BLaER1 treated with 17β-estradiol and CSF1 and Interleukin-3, amounts not matched to agents 10 nM and 100 nM (cell line): ENCODE data around the gene SEL1L3.
A peak's percentile ranks its signal among the peaks of the same experiment; 100 is the strongest.

ENCODE experiments used
- H3K27ac ChIP-seq, 11 experiments: shearing (Covaris generic); formaldehyde crosslinking; 2 replicates each; pipeline ENCODE4 v1.8.1; 2022
- H3K27me3 ChIP-seq, 11 experiments: shearing (Covaris generic); formaldehyde crosslinking; 2 replicates each; pipeline ENCODE4 v1.8.1; 2022
- H3K36me3 ChIP-seq, 11 experiments: shearing (Covaris generic); formaldehyde crosslinking; 2 replicates each; pipeline ENCODE4 v1.8.1; 2022
- H3K4me1 ChIP-seq, 10 experiments: shearing (Covaris generic); formaldehyde crosslinking; 2 replicates each; pipeline ENCODE4 v1.8.1; 2022
- H3K4me2 ChIP-seq, 11 experiments: shearing (Covaris generic); formaldehyde crosslinking; 2 replicates each; pipeline ENCODE4 v1.8.1; 2022
- H3K4me3 ChIP-seq, 10 experiments: shearing (Covaris generic); formaldehyde crosslinking; 2 replicates each; pipeline ENCODE4 v1.8.1; 2022
- H3K9ac ChIP-seq, 11 experiments: shearing (Covaris generic); formaldehyde crosslinking; 2 replicates each; pipeline ENCODE4 v1.8.1; 2022
- H3K9me3 ChIP-seq, 11 experiments: shearing (Covaris generic); formaldehyde crosslinking; replicated peaks in 1 of 11; 2 replicates each; pipeline ENCODE4 v1.8.1; 2022
- H4K20me1 ChIP-seq, 11 experiments: shearing (Covaris generic); formaldehyde crosslinking; 2 replicates each; pipeline ENCODE4 v1.8.1; 2022
- Cebpa-rat ChIP-seq, 11 experiments: shearing (Covaris generic); IDR thresholded peaks; 2 replicates each; pipeline ENCODE4 v1.8.1; 2022

Gene SEL1L3

DNA sequence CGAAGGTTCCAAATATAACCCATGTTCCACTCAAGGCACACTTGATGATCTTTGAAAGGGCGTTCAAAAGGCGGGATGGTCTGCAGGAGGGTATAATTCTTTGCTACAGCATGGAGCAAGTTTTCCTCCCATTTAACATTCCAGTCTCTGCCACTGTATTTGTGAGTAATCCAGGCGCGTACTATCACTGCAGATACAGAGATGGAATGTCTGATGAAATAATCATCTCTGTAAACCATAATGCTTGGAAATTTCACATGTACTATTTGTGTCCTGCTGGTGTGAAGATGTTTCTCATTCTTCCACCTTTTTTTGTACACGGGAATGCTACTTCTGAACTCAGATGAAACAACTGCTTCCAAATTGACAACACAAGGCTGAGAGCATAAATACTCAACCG, 15.5 kb downstream of the SEL1L3 start:
- H3K9ac ChIP-seq, result no peak overlapping the region
- no peak overlapping the region for H3K4me3 ChIP-seq
- no peak overlapping the region for H3K4me2 ChIP-seq
- no peaks in the 10 kb centered on the region for H3K27me3 ChIP-seq
- TF ChIP-seq Cebpa-rat (IDR thresholded peaks at IDR 0.05), result no peak
- H4K20me1 ChIP-seq, result peaks cover 0 to 13% (median 0%) of the 10 kb centered on the region in 11 experiments; a peak in 6 of 22 replicates
- peaks cover 0 to 35% (median 13%) of the 10 kb centered on the region in 11 experiments; a peak in 12 of 22 replicates for H3K36me3 ChIP-seq
- H3K27ac ChIP-seq, result no peak overlapping the region
- peaks cover 15 to 47% (median 23%) of the 10 kb centered on the region in 10 experiments for H3K4me1 ChIP-seq
- H3K9me3 ChIP-seq, result peaks cover 0 to 10% (median 0%) of the 10 kb centered on the region in 11 experiments; a peak in 3 of 22 replicates

DNA sequence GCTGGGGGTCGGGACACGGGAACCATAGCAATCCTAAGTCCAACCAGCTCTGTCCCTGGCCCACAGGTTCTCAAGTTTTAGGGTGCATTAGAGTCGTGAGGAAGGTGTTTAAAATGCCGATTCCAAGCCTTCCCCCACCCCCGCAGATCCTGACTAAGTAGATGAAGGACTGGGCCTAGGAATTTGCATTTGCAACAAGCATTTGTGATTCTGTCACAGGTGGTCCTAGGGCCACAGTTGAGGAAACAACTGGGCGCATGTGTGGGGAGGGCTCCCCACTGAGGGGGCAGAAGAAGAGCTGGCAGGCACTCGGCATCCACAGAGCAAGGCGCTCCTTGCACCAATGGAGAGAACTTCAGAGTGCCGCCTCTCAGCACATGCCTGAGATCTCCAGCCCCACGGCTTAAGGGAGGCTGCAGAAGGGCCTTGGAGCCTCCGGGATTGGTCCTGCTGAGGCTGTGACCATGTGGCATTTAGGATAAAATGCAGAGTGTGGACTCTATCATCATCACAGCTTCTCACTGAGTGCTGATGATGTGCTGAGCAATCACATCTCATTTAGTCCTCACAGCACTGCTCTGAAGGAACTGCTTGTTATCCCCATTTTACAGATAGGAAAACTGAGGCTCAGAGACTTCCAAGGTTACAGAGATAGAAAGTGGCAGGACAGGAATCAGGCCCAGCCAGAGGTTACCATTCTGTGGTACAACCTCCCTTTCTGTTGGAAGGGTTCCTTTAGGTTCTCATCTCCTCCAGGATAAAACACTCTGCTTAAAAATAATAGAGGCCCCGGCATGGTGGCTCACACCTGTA, 16.7 kb downstream of the SEL1L3 start:
- Histone ChIP-seq H3K4me1 (peaks cover 15 to 44% (median 30%) of the 10 kb centered on the region in 10 experiments), H3K36me3 (peaks cover 0 to 35% (median 13%) of the 10 kb centered on the region in 11 experiments; a peak in 12 of 22 replicates), H3K4me2 (peak overlapping the region in 2 of 11 experiments; percentile 57 to 67; a peak in 4 of 22 replicates), H3K4me3 (no peak overlapping the region), H3K27ac (no peak overlapping the region), H3K9ac (no peak overlapping the region), H4K20me1 (peaks cover 0 to 14% (median 0%) of the 10 kb centered on the region in 11 experiments; a peak in 6 of 22 replicates), H3K9me3 (peaks cover 0 to 10% (median 0%) of the 10 kb centered on the region in 11 experiments; a peak in 3 of 22 replicates), H3K27me3 (no peaks in the 10 kb centered on the region)
- TF ChIP-seq Cebpa-rat (IDR thresholded peaks at IDR 0.05), result no peak

DNA sequence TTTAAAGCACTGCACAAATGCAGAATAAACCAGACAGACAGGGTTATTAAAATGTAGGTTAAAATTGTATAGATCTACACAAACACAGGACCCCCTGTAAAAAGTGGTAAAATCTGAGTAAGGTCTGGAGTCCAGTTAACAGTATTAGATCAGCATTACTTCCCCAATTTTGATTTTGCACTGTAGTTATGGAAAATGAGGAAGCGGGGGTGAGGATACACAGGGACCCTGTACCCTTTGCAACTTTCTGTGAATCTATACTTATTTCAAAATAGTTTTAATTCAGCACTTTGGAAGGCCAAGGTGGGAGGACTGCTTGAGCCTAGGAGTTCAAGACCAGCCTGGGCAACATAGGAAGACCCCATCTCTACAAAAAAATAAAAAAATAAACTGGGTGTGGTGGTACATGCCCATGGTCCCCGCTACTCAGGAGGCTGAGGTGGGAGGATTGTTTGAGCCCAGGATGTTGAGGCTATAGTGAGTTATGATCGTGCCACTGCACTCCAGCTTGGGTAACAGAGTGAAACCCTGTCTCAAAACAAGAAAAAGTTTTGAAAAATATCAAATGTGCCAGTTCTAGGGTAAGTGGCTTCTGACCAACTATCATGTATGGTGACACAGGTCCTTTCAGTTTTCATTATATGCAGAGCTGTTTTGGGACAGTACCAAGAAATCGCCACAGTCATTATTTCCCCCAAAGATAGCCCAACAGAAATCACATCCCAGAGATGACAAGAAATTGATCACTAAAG, 17.7 kb downstream of the SEL1L3 start:
- H3K9ac ChIP-seq, result no peak overlapping the region
- H3K36me3 ChIP-seq, result peaks cover 0 to 35% (median 13%) of the 10 kb centered on the region in 11 experiments; a peak in 12 of 22 replicates
- TF ChIP-seq Cebpa-rat (IDR thresholded peaks at IDR 0.05), result no peak
- peaks cover 0 to 10% (median 0%) of the 10 kb centered on the region in 11 experiments; a peak in 3 of 22 replicates for H3K9me3 ChIP-seq
- H3K27ac ChIP-seq, result no peak overlapping the region
- no peak overlapping the region for H3K4me3 ChIP-seq
- peak overlapping the region in 5 of 11 experiments; percentile 26 to 67 (median 44); a peak in 7 of 22 replicates for H3K4me2 ChIP-seq
- no peaks in the 10 kb centered on the region for H3K27me3 ChIP-seq
- H4K20me1 ChIP-seq, result peaks cover 0 to 18% (median 0%) of the 10 kb centered on the region in 11 experiments; a peak in 7 of 22 replicates
- peaks cover 15 to 44% (median 30%) of the 10 kb centered on the region in 10 experiments for H3K4me1 ChIP-seq

DNA sequence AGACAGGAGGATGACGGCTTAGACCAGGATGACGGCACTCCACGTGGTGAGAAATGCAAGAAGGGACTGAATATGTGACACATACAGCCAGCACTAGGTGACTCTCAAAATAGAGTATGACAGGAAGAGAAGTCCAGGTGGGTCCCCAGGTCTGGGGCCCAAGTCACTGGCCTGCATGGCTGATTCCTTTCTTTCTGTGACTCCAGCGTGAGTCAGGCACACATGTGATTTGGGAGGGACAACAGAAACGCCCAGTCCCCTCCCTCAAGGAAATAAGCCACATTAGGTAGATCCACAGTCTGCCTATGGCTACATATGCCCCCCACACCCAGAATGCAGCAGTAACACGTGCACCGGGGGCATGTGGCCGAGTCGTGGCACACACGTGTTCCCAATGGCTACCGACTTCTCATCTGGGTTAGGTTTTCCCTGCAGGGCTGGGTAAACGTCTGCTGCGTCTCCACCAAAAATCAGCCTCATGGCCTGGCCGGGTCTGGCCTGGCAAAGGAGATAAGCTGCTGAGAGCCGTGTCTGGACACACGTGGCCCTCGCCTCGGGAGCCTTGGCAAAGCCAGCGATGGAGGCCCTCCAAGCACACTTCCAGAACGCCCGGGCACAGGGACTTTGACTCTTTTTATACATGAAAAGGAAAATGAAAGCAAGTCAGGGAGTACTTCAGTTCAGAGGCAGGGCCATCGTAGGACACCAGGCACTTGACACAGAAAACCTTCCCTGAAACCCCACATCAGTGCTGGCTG, 19.3 kb downstream of the SEL1L3 start:
- H4K20me1 ChIP-seq, result peaks cover 0 to 18% (median 0%) of the 10 kb centered on the region in 11 experiments; a peak in 7 of 22 replicates

DNA sequence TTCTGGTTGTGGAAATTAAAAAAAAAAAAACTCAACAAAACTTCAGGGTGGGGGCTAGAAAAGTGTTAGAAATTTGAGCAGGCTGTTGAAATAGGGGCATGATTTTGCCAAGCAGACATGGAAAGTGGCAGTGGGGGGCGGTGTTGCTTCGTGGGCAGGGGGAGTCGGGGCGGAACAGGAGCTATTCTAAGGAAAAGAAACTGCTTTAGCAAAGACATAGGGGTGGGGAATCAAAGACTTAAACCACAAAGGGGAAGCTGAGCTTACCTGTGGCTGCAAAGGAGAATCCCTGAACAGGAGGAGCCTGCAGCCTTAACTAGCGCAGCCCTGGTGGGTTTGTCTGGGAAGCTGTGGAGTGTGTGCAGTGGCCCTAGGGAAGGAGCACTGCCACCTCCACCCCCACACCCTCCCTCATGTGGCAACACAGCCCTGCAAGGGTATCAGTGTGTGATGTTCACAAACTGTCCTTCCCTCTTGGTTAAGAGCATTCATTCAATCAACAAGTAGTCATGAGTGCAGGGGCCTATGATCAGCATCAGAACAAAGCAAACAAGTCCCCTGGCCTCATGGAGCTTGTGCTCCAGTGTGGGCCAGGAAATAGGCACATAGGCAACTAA, 20.5 kb downstream of the SEL1L3 start:
- no peak for TF ChIP-seq Cebpa-rat (IDR thresholded peaks at IDR 0.05)
- Histone ChIP-seq H3K27ac (no peak overlapping the region), H3K4me3 (no peak overlapping the region), H3K4me1 (peaks cover 15 to 44% (median 30%) of the 10 kb centered on the region in 10 experiments), H3K4me2 (peak overlapping the region; percentile 3 to 67 (median 27); a peak in 17 of 22 replicates), H3K9me3 (no peaks in the 10 kb centered on the region), H3K36me3 (peaks cover 0 to 30% (median 10%) of the 10 kb centered on the region in 11 experiments; a peak in 12 of 22 replicates), H4K20me1 (peaks cover 0 to 18% (median 0%) of the 10 kb centered on the region in 11 experiments; a peak in 7 of 22 replicates), H3K27me3 (no peaks in the 10 kb centered on the region), H3K9ac (no peak overlapping the region)

More for the DNA sequence above, 19.3 kb downstream of the SEL1L3 start:
- Histone ChIP-seq H3K4me2 (peak overlapping the region in 10 of 11 experiments; percentile 6 to 67 (median 21); a peak in 13 of 22 replicates), H3K4me3 (no peak overlapping the region), H3K27me3 (no peaks in the 10 kb centered on the region), H3K27ac (peak overlapping the region in 3 of 11 experiments; percentile 11 to 16 (median 12); a peak in 1 of 22 replicates), H3K36me3 (peaks cover 0 to 35% (median 13%) of the 10 kb centered on the region in 11 experiments; a peak in 12 of 22 replicates), H3K9ac (no peak overlapping the region), H3K9me3 (peaks cover 0 to under 1% (median 0%) of the 10 kb centered on the region in 11 experiments; a peak in 1 of 22 replicates), H3K4me1 (peaks cover 15 to 44% (median 30%) of the 10 kb centered on the region in 10 experiments)
- TF ChIP-seq Cebpa-rat (IDR thresholded peaks at IDR 0.05), result no peak

DNA sequence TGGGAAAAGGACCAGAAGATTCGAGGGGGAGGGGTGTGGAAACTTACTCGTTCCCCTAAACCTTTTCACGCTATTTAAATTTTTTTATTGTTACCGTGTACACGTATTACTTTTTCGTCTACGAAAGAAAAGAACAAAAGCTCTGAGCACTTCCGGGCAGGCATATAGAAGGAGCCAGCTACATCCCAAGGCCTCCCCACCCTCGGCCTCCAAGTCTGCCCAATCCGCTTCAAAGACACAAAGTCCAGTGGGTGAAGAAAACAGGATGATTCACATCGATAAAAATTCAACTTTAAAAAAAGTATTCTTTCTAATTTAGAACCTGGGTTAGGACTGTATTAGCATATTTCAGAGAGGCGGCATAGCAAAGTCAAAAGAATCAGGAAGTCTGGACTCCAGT, 23.1 kb downstream of the SEL1L3 start:
- no peak for TF ChIP-seq Cebpa-rat (IDR thresholded peaks at IDR 0.05)
- Histone ChIP-seq H3K4me1 (peaks cover 15 to 31% (median 26%) of the 10 kb centered on the region in 10 experiments; a peak in 19 of 20 replicates), H4K20me1 (peaks cover 0 to 18% (median 0%) of the 10 kb centered on the region in 11 experiments; a peak in 7 of 22 replicates), H3K9me3 (no peaks in the 10 kb centered on the region), H3K27ac (no peak overlapping the region), H3K27me3 (no peaks in the 10 kb centered on the region), H3K9ac (no peak overlapping the region), H3K36me3 (peaks cover 0 to 9% (median 0%) of the 10 kb centered on the region in 11 experiments; a peak in 2 of 22 replicates), H3K4me2 (no peak overlapping the region), H3K4me3 (no peak overlapping the region)

DNA sequence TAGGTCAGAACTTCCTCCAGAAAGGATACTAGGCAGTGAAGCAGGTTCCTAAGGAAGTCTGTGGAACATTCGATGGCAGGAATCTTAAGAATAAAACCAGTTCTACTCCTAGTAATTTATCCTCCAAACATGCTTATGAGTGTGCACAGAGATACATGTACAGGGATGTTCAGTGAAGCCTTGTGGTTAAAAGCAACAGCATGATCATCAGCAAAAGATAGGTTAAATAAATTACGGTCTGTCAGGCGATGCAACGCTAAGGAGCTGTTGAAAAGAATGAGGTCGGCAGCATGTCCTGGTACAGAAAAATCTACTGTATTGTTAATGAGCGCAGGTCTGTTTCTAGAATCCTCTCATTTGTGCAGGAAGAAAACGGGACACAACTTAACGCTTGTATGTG, 23.6 kb downstream of the SEL1L3 start:
- TF ChIP-seq Cebpa-rat (IDR thresholded peaks at IDR 0.05), result no peak
- H3K27me3 ChIP-seq, result no peaks in the 10 kb centered on the region
- peaks cover 0 to 12% (median 0%) of the 10 kb centered on the region in 11 experiments; a peak in 2 of 22 replicates for H3K36me3 ChIP-seq
- no peak overlapping the region for H3K9ac ChIP-seq
- no peak overlapping the region for H3K27ac ChIP-seq
- H3K9me3 ChIP-seq, result no peaks in the 10 kb centered on the region
- H3K4me2 ChIP-seq, result no peak overlapping the region
- no peak overlapping the region for H3K4me3 ChIP-seq
- peaks cover 15 to 27% (median 24%) of the 10 kb centered on the region in 10 experiments; a peak in 19 of 20 replicates for H3K4me1 ChIP-seq
- peaks cover 0 to 18% (median 0%) of the 10 kb centered on the region in 11 experiments; a peak in 7 of 22 replicates for H4K20me1 ChIP-seq
